IgD-negative memory B cell (primary cell): ENCODE measurements around the gene CASK. TPM values are rescaled to one million over a fixed set of nuclear protein-coding genes. Genes with fewer than 3 reads are reported as not detected.
"Not testable (repeated sequence)": the region's sequence is repeated elsewhere in the genome, so short reads cannot be mapped to it uniquely, and the experiment has no call there.

Experiments used
- H3K27ac Mint-ChIP-seq, 3 donors: one replicate each; pipeline ENCODE4 v1.8.0; 2020 to 2022; ENCODE audit warnings: mild to moderate bottlenecking in 3 of 3, mixed read lengths in 3 of 3, moderate library complexity in 1 of 3
- H3K27me3 Mint-ChIP-seq: one replicate; pipeline ENCODE4 v1.8.0; 2021; ENCODE audit warnings: mixed read lengths
- H3K36me3 Mint-ChIP-seq: one replicate; pipeline ENCODE4 v1.8.0; 2020; ENCODE audit warnings: mild to moderate bottlenecking, mixed read lengths
- H3K4me1 Mint-ChIP-seq, 3 donors: one replicate each; pipeline ENCODE4 v1.8.0; 2020 to 2022; ENCODE audit warnings: mixed read lengths in 3 of 3, mild to moderate bottlenecking in 1 of 3
- H3K4me3 Mint-ChIP-seq, 4 donors: one replicate each; pipeline ENCODE4 v1.8.0; 2020 to 2022; ENCODE audit warnings: mild to moderate bottlenecking in 4 of 4, mixed read lengths in 4 of 4, moderate library complexity in 3 of 4
- H3K9me3 Mint-ChIP-seq, 3 donors: one replicate each; pipeline ENCODE4 v1.8.0; 2020 to 2021; ENCODE audit warnings: mixed read lengths in 3 of 3, mild to moderate bottlenecking in 1 of 3
- polyA plus RNA-seq: library from polyadenylated mRNA; unstranded; fragments of 300-500 nt; fragmentation: Illumina TruSeq; gene quantifications from one replicate; pipeline ENCODE4 v1.2.3, GENCODE V29; 2021

Gene CASK
- polyA plus RNA-seq, 1 donor from 2014 or later = 4.3 TPM

DNA sequence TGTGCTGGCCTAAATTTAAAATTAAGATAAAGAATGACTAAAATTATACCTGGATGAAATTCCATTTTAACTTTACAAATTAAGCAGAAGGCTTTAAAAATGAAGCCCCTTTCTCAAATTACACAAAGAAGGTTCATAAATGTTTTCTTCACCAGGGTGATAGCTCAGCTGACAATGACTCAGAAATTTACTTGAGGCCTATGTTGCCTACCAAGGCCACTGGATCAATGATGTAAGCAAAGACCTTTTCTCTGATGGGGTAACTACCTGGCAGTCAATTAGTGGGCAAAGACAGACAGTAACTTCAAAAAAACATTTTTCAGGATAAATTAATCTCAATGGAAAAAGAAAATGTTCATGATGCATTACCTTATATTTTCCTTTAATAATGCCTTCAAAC is 258.4 kb downstream of the CASK start:
- no peak overlapping the region for H3K4me3 Mint-ChIP-seq
- no peak overlapping the region for H3K27ac Mint-ChIP-seq
- H3K36me3 Mint-ChIP-seq = peaks cover 9% of the 10 kb centered on the region
- H3K9me3 Mint-ChIP-seq = no peaks in the 10 kb centered on the region
- no peaks in the 10 kb centered on the region for H3K27me3 Mint-ChIP-seq
- H3K4me1 Mint-ChIP-seq = peaks cover 0 to 7% (median 2%) of the 10 kb centered on the region in 3 donors

DNA sequence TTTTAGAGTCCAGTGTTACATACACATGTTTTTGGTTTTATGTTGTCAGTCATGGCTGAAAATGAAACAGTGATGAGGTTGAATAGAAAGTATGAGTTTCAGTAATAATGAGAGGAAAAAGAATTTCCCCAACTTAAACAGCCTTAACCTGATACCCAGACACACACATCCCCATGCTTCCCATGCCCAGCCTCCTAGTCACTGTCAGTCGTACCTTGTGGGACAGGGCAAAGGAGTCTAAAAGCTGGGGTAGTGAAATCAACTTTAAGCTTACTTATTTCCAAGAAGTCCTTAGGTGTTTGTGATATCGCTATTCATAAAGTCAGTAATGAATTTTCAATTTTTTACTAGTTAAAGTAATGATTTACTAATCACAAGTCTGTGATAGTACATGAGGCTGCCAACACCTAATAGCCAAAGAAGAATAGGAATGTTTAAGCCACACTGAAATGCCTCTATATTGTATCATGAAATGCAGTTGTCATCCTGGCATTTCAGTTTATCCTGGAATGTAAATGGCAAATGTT is 258.9 kb downstream of the CASK start:
- H3K27ac Mint-ChIP-seq = no peak overlapping the region
- peaks cover 7% of the 10 kb centered on the region for H3K36me3 Mint-ChIP-seq
- peaks cover 0 to 7% (median 2%) of the 10 kb centered on the region in 3 donors for H3K4me1 Mint-ChIP-seq
- no peaks in the 10 kb centered on the region for H3K9me3 Mint-ChIP-seq
- no peaks in the 10 kb centered on the region for H3K27me3 Mint-ChIP-seq
- H3K4me3 Mint-ChIP-seq = no peak overlapping the region

DNA sequence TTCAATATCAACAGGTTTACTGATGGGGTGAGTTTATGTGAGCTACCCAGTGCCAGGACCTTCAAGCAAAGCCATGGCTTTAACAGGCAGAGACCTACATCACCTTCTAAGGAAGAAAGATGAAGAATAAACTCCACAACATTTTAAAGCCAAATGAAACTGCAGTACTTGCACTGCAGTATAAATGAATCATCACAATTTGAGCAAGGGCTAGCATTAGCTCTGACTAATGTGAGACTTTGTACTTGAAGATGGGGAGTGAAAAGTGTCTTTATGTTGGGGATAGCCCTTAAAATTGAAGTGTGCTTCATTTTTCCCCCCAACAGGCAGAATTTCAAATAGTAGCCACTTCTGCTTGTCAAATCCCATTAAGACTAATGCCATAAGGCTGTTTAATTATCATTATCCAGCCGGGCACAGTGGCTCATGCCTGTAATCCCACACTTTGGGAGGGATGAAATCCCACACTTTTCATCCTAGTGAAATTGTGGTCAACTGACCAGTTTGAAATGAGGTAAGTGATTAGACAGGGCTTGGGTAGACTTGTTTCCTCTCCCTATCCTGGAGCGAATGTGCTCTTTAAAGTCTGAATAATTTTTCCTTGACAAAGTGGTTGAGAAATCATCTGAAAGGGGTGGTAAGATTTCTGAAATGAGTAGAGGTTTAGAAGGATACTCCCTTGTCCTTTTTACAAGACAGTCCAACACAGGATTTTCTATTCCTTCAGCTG is 261.8 kb downstream of the CASK start:
- Mint-ChIP-seq H3K27ac (no peak overlapping the region), H3K4me1 (peaks cover 0 to 5% (median 2%) of the 10 kb centered on the region in 3 donors), H3K36me3 (peaks cover 10% of the 10 kb centered on the region), H3K4me3 (no peak overlapping the region), H3K9me3 (no peaks in the 10 kb centered on the region), H3K27me3 (peaks cover 5% of the 10 kb centered on the region)

DNA sequence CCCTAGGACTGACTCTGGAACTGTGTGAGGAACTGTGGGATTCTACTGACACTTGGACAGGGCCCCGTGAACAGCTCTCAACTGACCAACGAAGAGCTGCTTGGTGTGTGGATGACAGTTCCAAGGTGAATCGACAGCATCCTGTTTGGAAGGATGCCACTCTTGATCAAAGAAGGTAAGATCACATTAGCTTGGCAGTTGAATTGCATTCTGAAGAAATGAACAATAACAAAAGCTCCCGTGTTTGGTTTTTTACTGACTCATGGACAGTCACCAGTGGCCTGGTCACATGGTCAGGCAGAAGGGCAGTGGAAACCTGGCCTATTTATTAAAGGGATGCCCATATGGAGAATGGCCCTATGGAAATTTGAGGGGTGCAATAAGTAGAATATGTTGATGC is 267.7 kb downstream of the CASK start:
- Mint-ChIP-seq H3K27ac (no peak overlapping the region), H3K27me3 (peaks cover 5% of the 10 kb centered on the region), H3K4me1 (peaks cover 0 to 6% (median 4%) of the 10 kb centered on the region in 3 donors), H3K4me3 (no peak overlapping the region), H3K36me3 (peaks cover 16% of the 10 kb centered on the region), H3K9me3 (peaks cover 0 to 2% (median 0%) of the 10 kb centered on the region in 3 donors)

DNA sequence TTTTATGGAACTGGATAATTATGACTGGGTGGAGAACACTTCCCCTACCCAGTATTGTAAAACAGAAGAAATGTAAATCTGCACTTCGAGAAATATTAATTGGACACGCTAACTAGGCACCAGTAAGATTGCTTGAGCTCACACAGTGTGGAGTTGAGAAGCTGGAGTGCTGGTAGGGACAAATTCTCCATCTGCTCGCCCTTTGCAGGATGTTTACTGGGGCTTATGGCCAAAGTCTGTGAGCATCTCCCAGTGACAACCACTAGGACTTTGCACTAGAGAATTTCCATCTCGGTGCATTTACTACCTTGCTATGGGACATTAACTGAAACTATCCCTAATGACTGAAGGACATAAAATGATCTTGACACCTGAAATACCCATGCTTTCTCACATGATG is 268.3 kb downstream of the CASK start:
- H3K9me3 Mint-ChIP-seq = peaks cover 0 to 2% (median 0%) of the 10 kb centered on the region in 3 donors
- H3K27ac Mint-ChIP-seq = no peak overlapping the region
- H3K4me3 Mint-ChIP-seq = no peak overlapping the region
- H3K36me3 Mint-ChIP-seq = peaks cover 15% of the 10 kb centered on the region
- H3K4me1 Mint-ChIP-seq = peaks cover 0 to 6% (median 4%) of the 10 kb centered on the region in 3 donors
- peaks cover 5% of the 10 kb centered on the region for H3K27me3 Mint-ChIP-seq

DNA sequence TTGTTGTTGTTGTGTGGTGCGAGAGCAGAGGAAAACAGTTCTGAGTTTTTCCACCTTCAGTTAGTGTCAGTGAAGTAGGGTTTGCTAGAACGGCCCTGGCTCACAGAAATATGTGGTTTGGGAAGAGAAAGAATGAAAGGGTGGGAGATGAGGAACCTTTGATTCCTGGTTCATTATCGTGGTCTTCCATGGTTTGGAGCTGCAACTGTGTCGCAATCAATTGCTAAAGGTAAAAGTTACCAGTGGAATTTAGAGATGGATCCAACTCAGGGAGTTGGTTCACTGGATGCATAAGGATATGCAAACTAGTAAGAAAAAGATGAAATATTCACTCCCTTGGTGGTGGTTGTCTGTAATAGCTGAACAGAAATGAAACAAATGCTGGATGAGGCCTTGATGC is 270.2 kb downstream of the CASK start:
- H3K9me3 Mint-ChIP-seq = peaks cover 0 to 11% (median 7%) of the 10 kb centered on the region in 3 donors
- no peak overlapping the region for H3K4me3 Mint-ChIP-seq
- peaks cover 0 to 6% (median 4%) of the 10 kb centered on the region in 3 donors for H3K4me1 Mint-ChIP-seq
- H3K27me3 Mint-ChIP-seq = peaks cover 2% of the 10 kb centered on the region
- H3K36me3 Mint-ChIP-seq = peaks cover 17% of the 10 kb centered on the region
- no peak overlapping the region for H3K27ac Mint-ChIP-seq

DNA sequence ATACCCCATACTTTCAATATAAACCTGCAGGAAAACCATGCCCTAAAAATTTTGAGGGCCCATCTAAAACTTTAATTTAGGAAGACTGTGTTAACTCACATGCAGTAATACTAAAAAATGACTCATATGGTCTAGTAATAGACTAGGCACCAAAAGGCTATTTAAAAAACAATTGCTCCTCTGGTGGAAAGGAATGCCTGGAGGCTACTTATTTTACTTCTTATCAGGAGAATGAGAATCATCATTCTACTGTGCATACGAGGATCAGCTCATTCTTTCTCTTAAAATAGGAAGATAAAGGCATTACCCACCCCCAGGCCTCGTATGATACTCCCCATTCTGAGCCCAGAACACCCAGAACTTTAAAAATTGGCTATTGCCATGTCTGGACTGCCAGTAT is 277.2 kb downstream of the CASK start:
- peaks cover 2 to 25% (median 13%) of the 10 kb centered on the region in 3 donors for H3K9me3 Mint-ChIP-seq
- not testable (repeated sequence) for H3K36me3 Mint-ChIP-seq

DNA sequence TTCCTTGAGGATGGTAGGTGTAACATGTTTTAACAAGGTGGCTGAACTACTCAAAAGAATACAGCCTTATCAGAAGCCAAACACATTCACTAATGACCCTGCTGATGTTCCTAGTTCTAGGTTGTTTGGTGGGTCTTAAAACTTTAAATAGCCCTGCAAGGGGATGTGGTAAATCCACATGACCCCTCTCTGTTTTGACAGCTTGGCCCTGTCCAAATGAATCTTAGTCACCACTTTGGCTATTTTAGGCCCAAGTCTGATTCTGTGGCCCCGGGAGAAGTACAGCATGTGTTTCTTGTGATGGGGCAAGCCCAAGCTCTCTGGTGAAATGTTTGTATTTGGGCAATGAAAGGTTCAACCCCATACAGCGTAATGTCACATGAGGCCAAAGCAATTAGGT is 289.1 kb downstream of the CASK start:
- H3K27ac Mint-ChIP-seq = no peak overlapping the region
- no peak overlapping the region for H3K4me3 Mint-ChIP-seq
- no peaks in the 10 kb centered on the region for H3K36me3 Mint-ChIP-seq
- peaks cover 4 to 5% (median 5%) of the 10 kb centered on the region in 3 donors for H3K4me1 Mint-ChIP-seq
- H3K27me3 Mint-ChIP-seq = no peaks in the 10 kb centered on the region
- H3K9me3 Mint-ChIP-seq = peaks cover 0 to 2% (median 0%) of the 10 kb centered on the region in 3 donors

More for the DNA sequence above, 277.2 kb downstream of the CASK start:
- not testable (repeated sequence) for H3K4me1 Mint-ChIP-seq, H3K27me3 Mint-ChIP-seq, H3K27ac Mint-ChIP-seq, H3K4me3 Mint-ChIP-seq

DNA sequence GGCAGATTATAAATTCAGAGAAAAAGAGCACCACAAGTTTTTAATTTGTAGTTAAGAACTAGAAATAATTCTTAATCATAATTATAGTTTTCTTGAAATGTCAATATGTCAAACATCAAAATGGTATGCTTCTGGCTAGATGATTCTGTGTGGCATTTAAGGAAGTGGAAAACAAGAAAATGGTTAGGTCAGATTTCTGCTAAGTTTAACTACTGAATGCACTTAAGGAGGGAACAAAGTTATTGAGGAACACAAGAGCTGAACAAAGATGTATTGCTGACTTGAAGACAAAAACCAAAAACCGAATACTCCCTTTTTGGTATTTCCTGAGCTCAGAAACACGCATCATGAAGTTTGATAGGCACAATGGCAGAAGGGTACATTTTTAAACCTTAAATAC is 293.3 kb downstream of the CASK start:
- peak overlapping the region in 1 of 4 donors; percentile 68 for H3K4me3 Mint-ChIP-seq
- H3K27me3 Mint-ChIP-seq = no peaks in the 10 kb centered on the region
- no peak overlapping the region for H3K27ac Mint-ChIP-seq
- no peaks in the 10 kb centered on the region for H3K36me3 Mint-ChIP-seq
- H3K4me1 Mint-ChIP-seq = peaks cover 2 to 5% (median 4%) of the 10 kb centered on the region in 3 donors
- H3K9me3 Mint-ChIP-seq = no peaks in the 10 kb centered on the region

DNA sequence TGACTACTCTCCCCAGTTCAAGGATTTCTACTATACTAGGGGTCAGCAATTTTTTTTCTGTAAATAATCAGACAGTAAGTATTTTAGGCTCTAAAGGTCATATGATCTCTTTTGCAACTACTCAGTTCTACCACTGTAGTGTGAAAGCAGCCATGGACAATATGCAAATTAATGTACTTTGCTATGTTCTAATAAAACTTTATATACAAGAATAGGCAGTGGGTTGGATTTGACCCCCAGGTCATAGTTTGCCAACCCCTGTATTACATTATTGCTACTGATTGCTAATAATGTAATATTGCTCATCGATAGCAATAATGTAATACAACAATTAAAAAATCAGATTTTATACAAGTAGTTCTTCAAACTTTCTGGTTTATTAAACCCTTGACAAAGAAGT is 293.8 kb downstream of the CASK start:
- H3K27me3 Mint-ChIP-seq = no peaks in the 10 kb centered on the region
- no peak overlapping the region for H3K4me3 Mint-ChIP-seq
- no peaks in the 10 kb centered on the region for H3K9me3 Mint-ChIP-seq
- peaks cover 2 to 7% (median 4%) of the 10 kb centered on the region in 3 donors for H3K4me1 Mint-ChIP-seq
- peaks cover 3% of the 10 kb centered on the region for H3K36me3 Mint-ChIP-seq
- H3K27ac Mint-ChIP-seq = no peak overlapping the region

DNA sequence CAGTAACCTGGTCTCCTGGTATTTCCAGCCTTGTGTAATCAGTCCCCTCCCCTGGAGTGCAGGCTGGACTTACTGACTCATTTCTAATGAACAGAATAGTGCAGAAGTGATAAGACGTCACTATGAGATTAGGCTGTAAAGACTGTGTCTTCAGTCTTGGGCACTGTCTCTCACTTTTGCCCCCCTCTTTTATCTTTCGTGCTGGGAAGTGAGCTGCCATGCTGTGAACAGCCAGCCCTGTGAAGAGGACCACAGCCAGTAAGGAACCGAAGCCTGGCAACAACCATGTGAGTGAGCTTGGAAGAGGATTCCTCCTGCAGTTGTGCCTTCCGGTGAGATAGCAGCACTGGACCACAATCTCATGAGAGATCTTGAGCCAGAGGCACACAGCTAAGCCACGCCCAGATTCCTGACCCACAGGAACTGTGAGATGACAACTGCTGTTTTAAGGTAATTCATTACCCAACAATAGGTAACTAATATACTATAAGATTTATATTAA is 302.1 kb downstream of the CASK start:
- H3K36me3 Mint-ChIP-seq = peaks cover 7% of the 10 kb centered on the region
- H3K4me1 Mint-ChIP-seq = peaks cover 0 to 15% (median 2%) of the 10 kb centered on the region in 3 donors
- no peaks in the 10 kb centered on the region for H3K27me3 Mint-ChIP-seq
- no peak overlapping the region for H3K4me3 Mint-ChIP-seq
- no peak overlapping the region for H3K27ac Mint-ChIP-seq
- no peaks in the 10 kb centered on the region for H3K9me3 Mint-ChIP-seq

DNA sequence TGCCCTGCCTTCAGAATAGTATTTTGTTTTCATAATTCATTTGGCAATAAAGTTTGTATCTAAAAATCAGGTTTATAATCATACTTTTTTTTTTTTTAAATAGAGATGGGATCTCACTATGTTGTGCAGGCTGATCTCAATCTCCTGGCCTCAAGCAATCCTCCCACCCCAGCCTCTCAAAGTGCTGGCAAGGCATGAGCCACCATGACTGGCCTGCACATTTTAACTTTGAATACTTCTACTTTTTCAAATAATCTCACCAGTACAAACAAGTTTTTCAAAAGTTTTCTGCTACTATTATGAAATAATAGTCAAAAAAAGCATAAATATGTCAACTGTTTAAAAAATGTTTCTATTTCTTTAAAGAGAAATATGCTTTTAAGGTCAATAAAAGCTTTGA is 304.1 kb downstream of the CASK start:
- H3K36me3 Mint-ChIP-seq = peaks cover 4% of the 10 kb centered on the region
- no peaks in the 10 kb centered on the region for H3K9me3 Mint-ChIP-seq
- H3K27ac Mint-ChIP-seq = no peak overlapping the region
- no peak overlapping the region for H3K4me3 Mint-ChIP-seq
- peaks cover 0 to 10% (median 2%) of the 10 kb centered on the region in 3 donors for H3K4me1 Mint-ChIP-seq
- H3K27me3 Mint-ChIP-seq = peaks cover 2% of the 10 kb centered on the region

DNA sequence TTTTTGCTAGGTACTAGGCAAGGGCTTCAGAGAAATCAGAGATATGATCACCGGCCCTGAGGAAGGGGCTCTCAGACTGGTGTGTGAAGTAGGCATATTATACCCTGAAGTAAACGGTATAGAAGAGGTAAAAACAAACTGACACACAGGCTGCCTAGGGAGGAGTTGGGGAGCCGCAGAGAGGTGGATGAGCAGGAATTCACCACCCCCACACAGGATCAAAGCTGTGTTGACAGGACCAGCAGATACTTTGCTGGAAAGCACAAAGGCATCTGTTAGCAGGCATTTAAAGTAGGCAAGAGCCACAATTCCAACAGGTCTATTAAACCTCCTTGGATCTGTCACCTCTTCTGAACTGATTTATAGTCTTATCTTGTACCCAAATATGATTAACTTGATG is 306.4 kb downstream of the CASK start:
- H3K27me3 Mint-ChIP-seq = peaks cover 2% of the 10 kb centered on the region
- no peaks in the 10 kb centered on the region for H3K9me3 Mint-ChIP-seq
- H3K27ac Mint-ChIP-seq = no peak overlapping the region
- no peak overlapping the region for H3K4me3 Mint-ChIP-seq
- no peaks in the 10 kb centered on the region for H3K36me3 Mint-ChIP-seq
- H3K4me1 Mint-ChIP-seq = peaks cover 0 to 9% (median 2%) of the 10 kb centered on the region in 3 donors

DNA sequence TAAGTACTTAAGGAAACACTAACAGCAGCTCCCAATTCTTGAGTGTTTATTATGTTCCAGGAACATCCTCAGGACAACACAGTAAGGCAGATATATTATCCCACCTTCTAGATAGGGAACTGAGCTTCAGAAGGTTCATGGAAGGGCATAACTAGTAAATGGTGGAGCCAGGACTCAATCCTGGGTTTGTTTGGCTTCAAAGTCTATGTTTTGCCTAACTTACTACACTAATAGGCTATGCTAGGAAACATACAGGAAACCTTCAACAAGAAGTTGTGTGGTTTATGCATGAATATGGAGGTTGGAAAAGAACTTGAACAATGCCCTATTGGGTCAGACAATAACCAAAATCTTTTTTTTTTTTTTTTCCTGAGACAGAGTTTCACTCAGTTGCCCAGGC is 307.1 kb downstream of the CASK start:
- no peak overlapping the region for H3K27ac Mint-ChIP-seq
- peaks cover 2% of the 10 kb centered on the region for H3K27me3 Mint-ChIP-seq
- H3K9me3 Mint-ChIP-seq = no peaks in the 10 kb centered on the region
- peaks cover 0 to 9% (median 2%) of the 10 kb centered on the region in 3 donors for H3K4me1 Mint-ChIP-seq
- H3K36me3 Mint-ChIP-seq = no peaks in the 10 kb centered on the region
- H3K4me3 Mint-ChIP-seq = no peak overlapping the region

DNA sequence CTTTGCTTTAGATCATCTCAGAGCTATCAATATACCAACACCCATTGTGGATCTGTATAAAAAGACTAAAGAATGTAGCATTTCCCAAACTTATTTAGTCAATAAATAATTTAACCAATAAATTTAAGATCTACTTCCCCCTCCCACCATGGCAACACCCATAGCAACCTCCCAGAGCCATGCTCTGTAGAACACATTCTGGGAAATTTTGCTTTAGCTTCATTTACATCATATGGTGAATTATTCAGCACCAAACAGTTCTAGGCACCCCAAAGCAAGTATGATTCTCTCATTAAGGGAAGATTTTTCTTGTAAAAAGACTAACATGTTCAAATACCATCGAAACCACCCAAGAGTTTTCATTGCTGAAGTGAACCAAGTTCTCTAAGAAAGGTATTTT is 315.1 kb downstream of the CASK start:
- Mint-ChIP-seq H3K4me3 (no peak overlapping the region), H3K36me3 (peaks cover 7% of the 10 kb centered on the region), H3K4me1 (peaks cover 16 to 30% (median 20%) of the 10 kb centered on the region in 3 donors), H3K9me3 (no peaks in the 10 kb centered on the region), H3K27me3 (peaks cover 4% of the 10 kb centered on the region), H3K27ac (no peak overlapping the region)
